Endothelial cell of umbilical vein (primary cell): ENCODE data around the gene LRP11.

Experiments
- CTCF ChIP-seq, 2 donors: IDR thresholded peaks; 1 replicate in 1 of 2; 2 replicates in 1 of 2; pipeline ENCODE4 v1.5.1; 2011; ENCODE audit warnings: low read length in 2 of 2, mild to moderate bottlenecking in 2 of 2, moderate library complexity in 2 of 2, control low read depth in 1 of 2, inconsistent platforms in 1 of 2, low read depth in 1 of 2; ENCODE audit not compliant: insufficient read depth in 1 of 2; ENCODE audit errors: extremely low read depth in 1 of 2
- EZH2 ChIP-seq: IDR thresholded peaks from 2 replicates; pipeline ENCODE4 v1.6.1; 2012; ENCODE audit warnings: borderline replicate concordance, low read depth, mild to moderate bottlenecking, moderate library complexity, low read length, inconsistent platforms; ENCODE audit not compliant: severe bottlenecking
- JUN ChIP-seq: IDR thresholded peaks from 2 replicates; pipeline ENCODE4 v1.6.1; 2011; ENCODE audit warnings: borderline replicate concordance, low read depth; ENCODE audit not compliant: insufficient read length, insufficient read depth
- MYC ChIP-seq: IDR thresholded peaks from one replicate; pipeline ENCODE4 v1.6.1; 2011; ENCODE audit warnings: mild to moderate bottlenecking, low read depth, low read length
- POLR2A ChIP-seq: IDR thresholded peaks from 2 replicates; pipeline ENCODE4 v1.6.1; 2012; ENCODE audit warnings: low read depth, mild to moderate bottlenecking, control low read depth, low read length
- POLR2AphosphoS5 ChIP-seq: IDR thresholded peaks from 2 replicates; pipeline ENCODE4 v1.6.1; 2012; ENCODE audit warnings: low read depth, mild to moderate bottlenecking, control low read depth, low read length, moderate library complexity; ENCODE audit not compliant: insufficient read depth
- TF ChIP-seq, protein P1 (sequence below): IDR thresholded peaks from 2 replicates; pipeline ENCODE4 v1.6.1; 2011; ENCODE audit not compliant: insufficient read depth, insufficient read length

- TF ChIP-seq POLR2AphosphoS5 (no peak), CTCF (IDR thresholded peaks at IDR 0.05; ENCODE audit: extremely low read depth in 1 of 2, insufficient read depth in 1 of 2, low read depth in 1 of 2, low read length in 2 of 2) (no peak), POLR2A (no peak), EZH2 (no peak), MYC (no peak), JUN (no peak)
- TF ChIP-seq, protein P1, sequence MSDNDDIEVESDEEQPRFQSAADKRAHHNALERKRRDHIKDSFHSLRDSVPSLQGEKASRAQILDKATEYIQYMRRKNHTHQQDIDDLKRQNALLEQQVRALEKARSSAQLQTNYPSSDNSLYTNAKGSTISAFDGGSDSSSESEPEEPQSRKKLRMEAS, result no peak
Measured at GRCh38 chr6:149869275-149869892, 5.2 kb upstream of the LRP11 start.
